Hepatic stellate cell (primary cell): ENCODE measurements around the gene RGS9.
A peak's percentile ranks its signal among the peaks of the same experiment; 100 is the strongest.
"Not testable (repeated sequence)": the region's sequence is repeated elsewhere in the genome, so short reads cannot be mapped to it uniquely, and the experiment has no call there.

Source experiments
- DNase-seq: peaks from one replicate; pipeline ENCODE4 v3.0.0; 2011; ENCODE audit warnings: low spot score

Gene RGS9

DNA sequence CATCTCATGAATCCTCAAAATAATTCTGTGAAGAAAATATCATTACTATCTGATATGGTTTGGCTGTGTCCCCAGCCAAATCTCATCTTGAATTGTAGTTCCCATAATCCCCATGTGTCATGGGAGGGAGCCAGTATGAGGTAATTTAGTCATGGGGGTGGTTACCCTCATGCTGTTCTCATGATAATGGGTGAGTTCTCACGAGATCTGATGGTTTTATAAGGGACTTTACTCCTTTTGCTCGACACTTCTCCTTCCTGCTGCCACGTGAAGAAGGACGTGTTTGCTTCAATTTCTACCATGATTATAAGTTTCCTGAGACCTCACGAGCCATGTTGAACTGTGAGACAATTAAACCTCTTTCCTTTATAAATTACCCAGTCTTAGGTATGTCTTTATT, 20.7 kb upstream of the RGS9 start:
- not testable (repeated sequence) for DNase-seq

DNA sequence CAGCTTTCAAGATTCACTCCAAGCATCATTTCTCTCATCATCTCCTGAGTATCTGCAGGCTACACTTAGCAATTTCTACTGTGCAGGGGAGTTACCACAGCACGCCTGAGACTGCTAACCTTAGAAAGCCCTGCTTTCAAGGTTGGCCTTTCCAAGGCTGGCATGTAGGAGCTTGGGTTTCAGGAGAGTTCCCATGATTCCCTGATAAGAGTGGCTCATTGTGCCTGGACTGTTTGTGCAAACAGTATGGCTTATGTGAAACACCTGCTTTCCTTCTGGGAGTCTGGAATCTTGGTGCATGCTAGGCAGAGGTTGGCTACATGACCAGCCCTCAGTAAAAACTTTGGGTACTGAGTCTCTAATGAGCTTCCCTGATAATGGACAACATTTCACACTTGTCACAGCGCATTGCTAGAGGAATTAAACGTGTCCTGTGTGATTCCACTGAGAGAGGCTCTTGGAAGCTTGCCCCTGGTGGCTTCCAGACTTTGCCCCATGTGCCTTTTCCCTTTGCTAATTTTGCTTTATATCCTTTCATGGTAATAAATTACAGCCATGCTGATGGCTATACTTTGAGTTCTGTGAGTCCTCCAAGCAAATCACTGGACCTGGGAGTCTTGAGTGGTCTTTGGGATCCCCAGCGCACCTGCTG, 19.7 kb upstream of the RGS9 start:
- no peak for DNase-seq

DNA sequence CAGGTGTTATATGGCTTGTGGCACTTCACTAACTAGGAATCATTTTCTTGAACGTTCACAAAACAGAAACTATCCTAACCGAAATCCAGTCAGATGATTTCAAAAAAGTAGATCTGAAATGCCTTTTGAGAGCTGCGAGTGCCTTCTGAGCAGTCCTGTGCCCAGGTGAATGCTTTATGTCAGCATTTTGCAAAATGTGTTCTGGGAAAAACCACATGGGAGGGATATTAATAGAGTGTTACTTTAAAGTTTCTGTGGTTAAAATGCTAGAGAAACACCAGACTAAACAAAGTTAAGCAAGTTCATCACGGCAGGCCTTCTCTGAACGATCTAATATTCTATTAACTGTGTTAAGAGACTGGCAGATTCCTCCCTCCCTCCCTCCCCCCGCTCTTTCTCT, 15.8 kb upstream of the RGS9 start:
- DNase-seq: no peak

DNA sequence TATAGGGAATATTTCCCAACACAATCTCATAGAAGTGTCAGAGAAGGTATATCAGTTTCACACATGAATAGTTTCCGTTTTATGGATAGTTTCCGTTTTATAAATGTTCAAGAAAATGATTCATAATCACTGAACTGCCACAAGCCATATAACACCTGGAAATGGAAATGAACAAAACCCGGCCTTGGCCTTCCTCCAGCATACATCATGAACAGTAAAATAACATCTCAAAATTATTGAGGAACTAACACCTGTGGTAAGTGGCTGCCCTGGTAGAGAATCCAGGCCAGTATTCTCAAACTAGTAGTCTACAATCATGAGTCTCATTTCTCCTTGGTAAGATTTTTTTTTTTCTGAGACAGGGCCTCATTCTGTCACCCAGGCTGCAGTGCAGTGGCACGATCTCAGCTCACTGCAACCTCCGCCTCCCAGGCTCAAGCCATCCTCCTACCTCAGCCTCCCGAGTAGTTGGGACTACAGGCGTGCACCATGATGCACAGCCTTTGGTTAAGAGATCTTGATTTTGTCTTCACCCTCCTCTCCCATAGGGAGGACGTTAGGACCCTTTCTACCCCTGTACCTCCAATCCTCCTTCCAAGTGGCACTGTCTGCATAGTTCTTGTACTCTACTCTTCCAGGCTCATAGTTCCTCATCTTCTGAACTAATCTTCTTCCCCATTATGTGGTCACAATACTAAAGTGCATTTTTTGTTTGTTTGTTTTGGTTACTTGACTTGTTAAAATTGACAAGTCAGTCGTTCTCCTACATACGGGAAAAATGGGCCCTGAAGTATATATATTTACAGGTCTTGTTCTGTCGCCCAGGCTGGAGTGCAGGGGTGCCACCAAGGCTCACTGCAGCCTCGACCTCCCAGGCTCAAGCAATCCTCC, 15.0 kb upstream of the RGS9 start:
- no peak for DNase-seq

DNA sequence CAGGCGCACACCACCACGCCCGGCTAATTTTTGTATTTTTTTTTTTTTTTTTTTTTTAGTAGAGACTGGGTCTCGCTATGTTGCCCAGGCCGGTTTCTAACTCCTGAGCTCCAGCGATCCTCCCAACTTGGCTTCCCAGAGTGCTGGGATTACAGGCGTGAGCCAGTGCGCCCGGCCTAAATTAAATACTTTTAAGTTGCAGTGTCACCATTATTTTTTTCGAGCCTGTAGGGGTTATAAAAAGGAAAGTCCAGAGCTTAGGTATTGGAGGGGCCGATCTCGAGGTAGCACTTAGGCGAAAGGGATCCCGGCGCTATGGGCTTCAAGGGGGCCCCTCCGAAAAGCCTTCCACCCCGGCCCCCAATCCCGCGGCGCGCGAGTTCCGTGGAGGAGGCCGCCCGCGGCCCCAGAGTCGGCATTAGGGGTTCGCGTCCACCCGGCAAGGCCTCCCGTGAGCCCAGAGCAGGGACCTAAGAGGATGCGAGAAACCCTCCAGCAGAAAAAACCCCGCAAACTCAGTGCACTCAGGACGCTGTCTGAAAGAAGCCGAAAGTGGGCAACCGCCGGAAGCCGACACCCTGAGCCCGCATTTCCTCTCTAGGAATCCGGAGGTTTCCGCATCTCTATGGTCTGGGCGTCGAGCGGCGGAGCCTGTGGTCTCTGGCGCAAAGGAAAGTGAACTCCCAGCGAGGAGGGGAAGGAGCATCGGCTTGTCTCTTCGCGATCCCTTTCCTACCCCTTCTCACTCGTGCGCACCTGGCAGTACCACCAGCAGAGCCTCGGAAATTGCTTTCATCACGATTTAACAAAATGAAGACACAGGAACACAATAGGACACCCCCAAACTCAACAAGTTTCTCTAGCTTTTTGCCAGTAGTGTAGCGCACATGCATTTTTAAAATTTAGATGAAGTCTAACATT, 14.1 kb upstream of the RGS9 start:
- peak; percentile 88 for DNase-seq

DNA sequence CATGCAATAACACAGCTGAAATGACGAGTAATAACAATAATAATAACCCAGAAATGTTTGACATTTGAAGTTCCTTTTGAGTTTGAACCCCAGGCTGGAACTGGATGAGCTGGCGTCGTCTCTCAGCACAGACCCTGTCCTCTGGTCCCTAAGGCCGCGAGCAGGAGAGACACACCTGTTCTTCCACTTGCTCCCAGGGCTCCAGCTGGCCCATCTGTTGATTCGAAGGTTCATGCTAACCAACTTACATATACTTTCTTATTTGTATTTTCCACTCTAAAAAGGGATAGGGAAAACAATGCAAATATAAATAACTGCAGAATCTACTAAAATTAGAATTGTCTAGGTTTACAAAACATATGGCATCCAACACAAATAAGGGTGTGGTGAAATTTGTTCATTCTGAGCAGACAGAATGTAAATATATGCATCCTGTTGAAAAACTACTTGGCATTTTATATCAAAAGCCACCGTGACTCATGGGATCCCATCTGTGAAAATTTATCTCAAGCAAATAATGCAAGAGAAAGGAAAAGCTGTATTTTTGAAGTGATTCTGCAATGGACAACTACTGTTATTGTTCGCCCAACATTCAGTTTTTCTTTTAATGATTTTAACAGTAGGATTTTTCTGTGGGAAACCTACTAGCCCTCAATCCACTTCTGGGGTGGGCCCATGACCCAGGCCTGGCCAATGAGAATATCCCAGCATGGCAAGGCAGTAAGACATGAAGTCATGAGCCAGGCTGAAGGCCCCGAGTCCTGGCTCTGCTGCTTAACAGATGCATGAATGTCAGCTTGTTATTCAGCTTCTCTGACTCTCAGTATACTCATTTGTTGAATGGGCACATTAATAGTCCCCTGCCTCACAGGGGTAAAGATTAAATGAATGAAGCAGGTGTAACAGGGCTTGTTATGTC, 13.2 kb upstream of the RGS9 start:
- no peak for DNase-seq

DNA sequence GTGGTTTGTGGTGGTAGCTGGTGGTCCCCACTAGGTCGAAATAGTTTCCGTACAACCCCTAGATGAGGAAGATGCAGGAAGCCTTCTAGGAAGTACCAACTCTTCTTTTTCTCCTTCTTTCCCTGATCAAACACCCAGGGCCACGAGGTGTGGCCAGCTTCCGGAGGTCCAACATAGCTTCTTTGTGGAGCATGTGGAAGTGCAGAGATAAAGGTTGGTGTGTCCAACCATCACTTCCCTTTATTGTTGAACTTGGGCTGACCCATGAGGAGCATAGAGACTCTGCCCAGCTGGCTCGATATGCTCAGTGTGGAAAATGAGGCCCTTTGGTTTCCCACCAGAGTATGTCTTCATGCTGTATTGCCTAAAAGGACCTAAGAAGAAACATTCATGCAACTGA, 6.3 kb upstream of the RGS9 start:
- DNase-seq: no peak

DNA sequence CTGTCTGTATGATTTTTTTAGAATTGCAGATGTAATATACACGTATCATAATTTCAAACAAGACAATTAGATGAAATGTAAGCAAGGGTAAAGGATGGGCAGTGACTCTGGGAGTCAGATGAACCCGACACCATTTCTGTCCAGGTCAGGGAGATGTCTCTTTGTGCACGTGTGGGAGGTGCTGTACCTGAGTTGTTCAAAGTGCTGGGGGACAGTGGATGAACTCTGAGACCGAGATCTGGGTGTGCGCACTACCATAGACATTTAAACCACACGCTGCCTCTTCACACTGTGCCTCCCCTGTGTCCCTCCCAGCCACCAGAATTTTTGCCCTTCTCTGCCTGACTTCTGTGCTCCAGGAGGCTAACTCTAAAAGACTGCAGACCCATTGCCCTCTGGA, 5.9 kb upstream of the RGS9 start:
- no peak for DNase-seq

DNA sequence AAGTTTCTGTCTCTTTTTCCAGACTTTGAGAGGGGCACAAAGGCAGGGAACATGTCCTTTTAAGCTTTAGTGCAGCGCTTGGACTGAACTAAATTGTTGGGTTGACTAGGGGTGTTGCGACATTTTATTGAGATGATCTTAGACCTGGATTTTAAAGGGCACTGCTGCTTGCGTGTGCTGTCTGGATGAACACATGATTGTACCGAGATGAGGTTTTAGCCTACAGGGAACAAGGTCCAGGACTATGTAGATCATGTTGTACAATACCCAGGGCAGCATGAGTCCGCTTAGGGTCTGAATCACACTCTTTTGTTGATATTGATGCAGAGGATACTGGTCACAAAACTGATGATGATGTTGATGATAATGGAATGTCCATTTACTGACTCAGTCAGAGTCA, 5.2 kb upstream of the RGS9 start:
- peak; percentile 81 for DNase-seq

DNA sequence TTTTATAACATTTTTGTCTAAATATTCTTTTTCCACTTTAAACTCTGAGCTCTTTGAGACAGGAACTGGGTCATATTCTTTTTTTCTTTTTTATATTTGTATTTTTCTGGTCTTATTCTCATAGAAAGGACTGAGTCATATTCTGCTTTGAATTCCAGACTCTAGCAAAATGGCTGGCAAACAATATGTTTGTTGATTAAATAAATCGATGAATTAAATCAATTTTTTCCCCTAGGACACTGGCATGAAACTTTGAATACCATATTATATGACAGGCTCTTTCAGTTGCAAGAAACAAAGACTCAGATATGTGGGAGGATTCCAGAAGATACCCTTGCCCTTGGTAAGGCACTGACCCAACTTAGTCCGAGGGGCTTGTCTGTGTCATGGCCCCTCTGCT, 3.1 kb upstream of the RGS9 start:
- no peak for DNase-seq

DNA sequence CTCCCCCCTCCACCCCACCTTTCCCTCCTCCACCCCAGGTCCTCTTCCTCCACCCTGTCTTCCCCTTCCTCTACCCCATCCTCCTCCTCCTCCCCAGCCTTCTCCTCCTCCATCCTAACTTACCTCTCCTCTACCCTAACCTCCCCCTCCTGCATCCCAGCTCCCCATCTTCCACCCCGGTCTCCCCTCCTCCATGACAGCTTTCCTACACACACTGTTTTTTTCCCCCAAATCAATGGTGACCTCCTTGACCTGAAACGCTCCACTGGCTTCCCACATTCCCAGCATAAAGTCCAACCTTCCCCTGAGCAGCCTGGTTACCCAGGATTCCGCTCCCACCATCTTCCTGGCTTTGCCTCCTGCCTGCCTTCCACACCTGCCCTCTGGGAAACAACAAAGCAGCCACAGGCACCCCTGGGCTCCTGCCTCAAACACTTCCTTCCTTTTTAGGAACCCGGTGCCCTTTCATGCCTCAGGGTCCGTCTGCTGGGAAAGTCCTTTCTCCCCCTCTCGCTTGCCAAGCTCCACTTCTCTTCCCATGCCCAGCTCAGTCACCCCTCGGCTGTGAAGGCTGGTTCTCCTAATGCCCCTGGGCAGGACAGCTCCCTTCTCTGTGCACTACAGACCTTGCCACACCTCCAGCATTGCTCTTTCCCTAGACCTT, 2.1 kb downstream of the RGS9 start:
- DNase-seq: no peak

DNA sequence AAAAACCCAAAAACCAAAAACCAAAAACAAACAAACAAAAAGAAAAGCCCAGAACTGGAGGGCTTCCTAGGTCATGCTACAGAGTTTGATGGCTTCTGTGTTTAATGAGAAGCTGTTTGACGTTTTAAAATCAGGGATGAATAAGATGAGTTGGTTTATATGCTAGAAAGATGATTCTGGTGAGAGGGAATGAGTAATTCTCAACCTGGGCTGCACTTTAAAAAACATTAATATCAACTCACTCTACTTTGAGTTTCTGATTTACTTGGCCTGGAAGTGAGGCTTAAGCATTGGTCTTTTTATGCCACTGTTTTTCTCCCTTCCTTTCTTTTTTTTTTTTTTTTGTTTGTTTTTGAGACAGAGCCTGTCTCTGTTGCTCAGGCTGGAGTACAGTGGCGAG, 5.1 kb downstream of the RGS9 start:
- no peak for DNase-seq

DNA sequence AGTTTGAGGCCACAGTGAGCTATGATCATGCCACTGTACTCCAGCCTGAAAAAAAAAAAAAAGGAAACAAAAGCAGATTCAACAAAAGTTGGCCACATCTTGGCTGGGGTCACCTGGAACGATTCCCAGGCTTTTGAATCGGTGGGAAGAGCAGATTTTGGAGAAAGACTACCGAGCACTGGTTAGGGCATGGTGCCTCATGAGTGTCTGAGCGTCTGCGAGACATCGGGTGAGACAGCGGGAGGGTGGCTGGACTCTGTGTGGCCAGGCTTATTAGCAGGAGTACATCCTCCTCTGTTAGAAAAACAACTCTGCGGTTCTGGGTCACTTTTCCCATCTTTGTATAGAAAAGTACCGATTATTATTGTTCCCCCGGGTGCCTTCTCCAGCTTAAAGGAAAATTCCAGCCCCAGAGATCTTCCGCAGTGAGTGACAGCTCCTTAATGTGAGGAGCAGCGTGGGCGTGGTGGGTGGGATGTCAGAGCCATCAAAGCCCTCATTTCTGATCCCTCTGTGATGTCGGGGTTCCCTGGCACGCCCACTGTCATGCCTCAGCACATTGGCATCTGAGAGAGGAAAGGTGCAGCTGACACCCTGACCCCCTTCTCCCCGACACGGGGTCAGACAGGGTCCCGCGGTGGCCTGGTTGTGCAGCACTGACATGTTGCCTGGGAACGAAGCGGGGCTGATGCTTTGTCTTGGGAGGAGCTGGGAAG, 6.9 kb downstream of the RGS9 start:
- no peak for DNase-seq

DNA sequence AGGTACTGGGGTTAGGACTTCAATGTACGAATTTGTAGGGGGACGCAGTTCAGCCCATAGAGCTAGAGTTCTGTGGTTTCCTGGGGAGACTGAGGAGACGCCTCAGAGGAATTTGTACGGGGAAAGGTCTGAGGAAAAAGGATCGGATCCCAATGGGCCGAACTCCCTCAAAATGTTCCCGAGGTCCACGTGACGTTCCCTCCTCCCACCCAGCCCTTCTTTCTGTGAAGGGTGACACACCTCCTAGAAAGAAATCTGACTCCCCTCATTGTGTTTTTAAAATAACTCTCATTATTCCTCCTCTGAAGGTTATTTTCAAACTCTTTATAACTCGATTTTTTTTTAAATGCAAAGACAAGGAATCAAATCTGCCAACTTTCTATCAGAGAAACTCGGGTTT, 8.6 kb downstream of the RGS9 start:
- no peak for DNase-seq

DNA sequence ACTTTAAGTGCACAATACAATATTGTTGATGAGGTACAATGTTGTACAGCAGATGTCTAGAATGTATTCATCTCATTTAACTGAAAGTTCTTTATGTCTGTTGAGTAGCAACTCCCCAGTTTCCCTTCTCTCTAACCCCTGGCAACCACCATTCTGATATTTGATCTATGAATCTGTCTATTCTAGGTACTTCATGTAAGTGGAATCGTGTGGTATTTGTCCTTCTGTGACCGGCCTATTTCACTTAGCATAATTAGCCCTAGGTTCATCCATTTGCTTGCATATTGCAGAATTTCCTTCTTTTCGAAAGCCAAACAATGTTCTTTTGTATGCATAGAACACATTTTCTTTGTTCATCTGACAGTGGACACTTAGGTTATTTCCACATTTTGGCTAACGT, 10.8 kb downstream of the RGS9 start:
- DNase-seq: no peak

DNA sequence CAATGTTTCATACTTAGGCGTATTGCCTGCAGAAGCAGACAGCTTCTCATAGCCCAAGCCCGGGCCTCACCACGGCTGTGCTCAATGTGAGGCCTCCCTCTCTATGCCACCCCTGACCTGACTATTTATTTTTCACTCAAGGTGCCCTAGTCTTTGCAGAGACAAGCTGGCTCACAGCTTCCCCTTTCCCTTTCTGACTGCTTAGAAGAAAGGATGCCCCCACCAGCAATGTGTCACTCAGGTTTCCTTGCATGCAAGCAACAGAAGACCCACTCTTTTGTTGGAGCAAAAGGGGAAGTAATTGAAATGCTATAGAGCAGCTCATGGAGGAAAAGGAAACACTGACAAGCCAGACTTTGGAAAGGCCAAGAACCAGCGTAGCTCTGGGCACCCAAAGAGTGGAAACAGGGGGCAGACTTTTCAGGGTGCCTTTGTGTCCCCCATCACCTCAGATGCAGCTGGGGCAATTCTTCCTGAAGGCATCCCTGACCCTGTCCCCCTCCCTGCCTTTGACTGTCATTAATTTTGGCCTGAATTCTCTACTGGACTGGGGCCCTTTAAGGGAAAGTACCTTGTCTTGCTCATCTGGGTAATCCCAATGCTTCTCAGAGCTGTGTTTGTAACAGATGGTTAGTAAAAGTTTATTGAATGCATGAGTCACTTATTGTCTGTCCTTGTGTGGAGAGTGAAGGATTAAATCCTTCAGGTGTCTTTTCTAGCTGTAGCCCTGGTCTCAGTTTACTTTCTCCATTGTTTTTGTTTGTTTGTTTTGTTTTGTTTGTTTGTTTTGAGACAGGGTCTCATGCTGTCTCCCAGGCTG, 17.8 kb downstream of the RGS9 start:
- DNase-seq: no peak

DNA sequence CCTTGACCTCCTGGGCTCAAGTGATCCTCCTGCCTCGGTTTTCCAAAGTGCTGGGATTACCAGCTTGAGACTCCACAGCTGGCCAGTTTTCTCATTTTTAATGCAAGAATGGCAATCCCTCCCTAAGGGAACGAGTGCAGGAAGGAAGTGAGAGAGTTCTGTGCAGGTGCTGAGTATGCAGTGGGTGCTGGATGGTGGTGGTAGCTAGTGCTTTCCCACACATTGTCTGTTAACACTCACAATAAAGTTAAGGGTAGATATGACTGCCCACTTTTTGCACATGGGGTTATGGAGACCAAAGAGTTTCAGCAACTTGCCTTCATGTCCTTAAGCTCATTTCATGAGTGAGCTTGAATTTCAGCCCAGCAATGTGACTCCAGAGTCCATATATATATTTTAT, 18.5 kb downstream of the RGS9 start:
- DNase-seq: no peak

DNA sequence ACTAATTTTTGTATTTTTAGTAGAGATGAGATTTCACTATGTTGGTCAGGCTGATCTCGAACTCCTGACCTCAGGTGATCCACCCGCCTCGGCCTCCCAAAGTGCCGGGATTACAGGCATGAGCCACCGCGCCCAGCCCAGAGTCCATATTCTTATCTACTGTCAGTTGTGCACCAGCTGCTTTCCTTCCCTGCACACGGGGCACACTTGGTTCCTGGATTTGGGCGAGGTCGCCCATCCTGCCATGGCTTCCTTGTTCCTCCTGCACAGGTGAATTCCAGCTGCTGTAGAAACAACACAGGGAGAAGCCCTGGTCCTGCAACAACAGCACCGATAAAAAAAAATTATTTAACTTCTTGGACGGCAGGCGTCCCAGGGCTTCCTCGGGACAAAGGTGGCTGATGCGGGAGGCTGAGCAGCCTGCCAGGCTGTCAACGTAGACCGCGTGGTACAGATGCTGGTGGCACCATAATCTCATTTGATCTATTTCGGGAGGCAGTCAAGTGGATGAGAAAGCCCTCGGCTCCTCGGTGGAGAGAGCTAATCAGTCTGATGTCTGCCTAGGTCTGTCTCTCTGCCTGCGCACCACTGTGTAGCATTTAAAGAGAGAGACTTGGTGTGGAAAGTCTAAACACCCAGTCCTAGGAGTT, 19.1 kb downstream of the RGS9 start:
- DNase-seq: no peak
